ENCODE data around the gene FURIN. TPM values are rescaled to one million over a fixed set of nuclear protein-coding genes. Genes with fewer than 3 reads are reported as not detected.

The FURIN gene
- polyA plus RNA-seq, 1 of the 3 experiments (the other 2 are of a cell fraction) = 40.8 TPM

DNA sequence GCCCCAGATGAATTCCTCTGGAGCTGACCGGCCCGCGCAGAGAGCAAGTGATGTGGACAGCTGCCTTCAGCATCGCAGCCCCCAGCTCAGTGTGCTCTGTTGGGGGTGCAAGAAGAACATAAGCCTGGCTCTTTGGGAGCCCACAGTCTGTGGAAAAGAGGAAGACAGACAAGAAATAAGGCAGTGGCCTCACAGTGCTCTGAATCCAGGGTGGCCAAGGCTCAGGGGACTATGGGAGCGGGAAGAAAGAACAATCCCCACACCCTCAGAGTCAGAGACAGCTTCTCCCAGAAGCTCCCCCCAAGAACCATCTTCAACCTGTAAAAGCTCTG, 64.2 kb downstream of the FURIN start:
- WGBS (ENCODE audit: low lambda C conversion rate) = 26% methylated on average over 4 of the region's 5 CpGs
- H3K4me2 ChIP-seq = peak overlapping the region; percentile 97; the same call in 1 of the 2 replicates
- ChIA-PET POLR2A (interaction anchor here (0.6 to 4.8 kb wide), 5 partner anchors 16 to 121 kb away, joined by 3 to 23 read pairs (median 8); partner anchors contain the start of genes MAN2A2 and RCCD1), CTCF (interaction anchor here (0.6 to 11.5 kb wide), 37 partner anchors 10 to 1619 kb away, joined by 3 to 142 read pairs (median 7); partner anchors contain the start of genes BLM, FES, FURIN and MAN2A2)
- H3K9me3 ChIP-seq = no peaks in the 10 kb centered on the region
- H3K79me2 ChIP-seq (ENCODE audit: insufficient read depth) = peaks cover 20% of the 10 kb centered on the region
- peak overlapping the region; percentile 74; the same call in 1 of the 2 replicates for H3K9ac ChIP-seq
- peaks cover 13 to 41% of the 10 kb centered on the region in 2 experiments; a peak in 2 of 4 replicates for H3K4me1 ChIP-seq (ENCODE audit: control insufficient read depth in 1 of 2, insufficient read depth in 2 of 2, low read depth in 1 of 2, low read length in 1 of 2)
- H3K27ac ChIP-seq (ENCODE audit: low read depth in 2 of 2, low read length in 1 of 2) = peak overlapping the region; percentile 32 to 40; a peak in 3 of 4 replicates
- H4K20me1 ChIP-seq (ENCODE audit: insufficient read depth) = no peaks in the 10 kb centered on the region
- H3F3A ChIP-seq (replicated peaks; ENCODE audit: insufficient read depth) = peaks cover 22% of the 10 kb centered on the region
- H3K36me3 ChIP-seq (replicated peaks in 1 of 2; ENCODE audit: control insufficient read depth in 1 of 2, insufficient read depth in 2 of 2, low read length in 1 of 2) = peaks cover 0 to 8% of the 10 kb centered on the region in 2 experiments
- TF ChIP-seq REST (IDR thresholded peaks at IDR 0.05; ENCODE audit: low read depth, low read length) (peak; percentile 81; the same call in 1 of the 2 replicates), CTCF (IDR thresholded peaks at IDR 0.05) (no peak)
- peak overlapping the region; percentile 91 for H2AFZ ChIP-seq (ENCODE audit: low read depth)
- no peaks in the 10 kb centered on the region for H3K27me3 ChIP-seq (ENCODE audit: insufficient read depth)
- DNase-seq = no peak
- H3K9me2 ChIP-seq = no peaks in the 10 kb centered on the region
- H3K4me3 ChIP-seq (ENCODE audit: low read depth in 2 of 2, low read length in 1 of 2) = peak overlapping the region; percentile 84 to 89; a peak in 3 of 4 replicates

Small RNA genes within 50 kb of the gene (small RNA-seq; reads per million reads assigned to genes)
- gene RN7SL363P = 0 reads per million in 7 experiments

Other genes with a start within 250 kb of the FURIN start
- 2.7 and 2.9 TPM in 2 replicates for gene BLM, start 151.2 kb upstream of the FURIN start, polyA plus RNA-seq (2012; rRNA removed)
- 0.03 and 0.13 TPM in 2 replicates for gene FES, start 15.9 kb downstream of the FURIN start, polyA plus RNA-seq (2012; rRNA removed)
- 25.6 and 35.0 TPM in 2 replicates for gene MAN2A2, start 34.7 kb downstream of the FURIN start, polyA plus RNA-seq (2012; rRNA removed)
- gene HDDC3, start 64.0 kb downstream of the FURIN start, polyA plus RNA-seq (2012; rRNA removed) = 24.2 and 25.8 TPM in 2 replicates
- gene UNC45A, start 66.7 kb downstream of the FURIN start, polyA plus RNA-seq (2012; rRNA removed) = 85.1 and 89.4 TPM in 2 replicates
- 19.5 and 21.2 TPM in 2 replicates for gene RCCD1, start 86.3 kb downstream of the FURIN start, polyA plus RNA-seq (2012; rRNA removed)
- 125 and 132 TPM in 2 replicates for gene PRC1, start 125.9 kb downstream of the FURIN start, polyA plus RNA-seq (2012; rRNA removed)
- gene VPS33B, start 154.0 kb downstream of the FURIN start, polyA plus RNA-seq (2012; rRNA removed) = 16.6 and 25.3 TPM in 2 replicates
- not detected in 2 replicates for gene SV2B, start 231.7 kb downstream of the FURIN start, polyA plus RNA-seq (2012; rRNA removed)